CD14-positive monocyte (primary cell): ENCODE data around the gene COL9A3. TPM values are rescaled to one million over a fixed set of nuclear protein-coding genes. Genes with fewer than 3 reads are reported as not detected.

ENCODE experiments used
- DNase-seq, 3 donors: peaks; one replicate each; pipeline ENCODE4 v3.0.0-alpha.2; 2011 to 2022
- H2AFZ ChIP-seq: 2 replicates; pipeline ENCODE4 v1.6.0; 2012; ENCODE audit warnings: mild to moderate bottlenecking, low read depth, low read length, inconsistent platforms; ENCODE audit not compliant: insufficient read depth, poor library complexity, severe bottlenecking
- H3K27ac ChIP-seq, 2 donors: 1 replicate in 1 of 2; 2 replicates in 1 of 2; pipeline ENCODE4 v1.5.1; 2012 to 2013; ENCODE audit warnings: low read length in 2 of 2, control low read depth in 1 of 2, inconsistent platforms in 1 of 2, low read depth in 1 of 2, mild to moderate bottlenecking in 1 of 2
- H3K27me3 ChIP-seq, 2 donors: one replicate each; pipeline versions ENCODE4 v1.6.0 to v1.6.1; 2011 to 2013; ENCODE audit warnings: low read length in 2 of 2; ENCODE audit not compliant: control insufficient read depth in 2 of 2, insufficient read depth in 2 of 2
- H3K36me3 ChIP-seq, 2 donors: replicated peaks in 1 of 2; 1 replicate in 1 of 2; 2 replicates in 1 of 2; pipeline versions ENCODE4 v1.5.1 to v1.6.1; 2012 to 2013; ENCODE audit warnings: low read length in 2 of 2, control low read depth in 1 of 2, inconsistent platforms in 1 of 2, mild to moderate bottlenecking in 1 of 2; ENCODE audit not compliant: insufficient read depth in 2 of 2, control insufficient read depth in 1 of 2
- H3K4me1 ChIP-seq, 2 donors: 1 replicate in 1 of 2; 2 replicates in 1 of 2; pipeline versions ENCODE4 v1.5.1 to v1.6.1; 2012 to 2013; ENCODE audit warnings: low read length in 2 of 2, control low read depth in 1 of 2, inconsistent platforms in 1 of 2, mild to moderate bottlenecking in 1 of 2, moderate library complexity in 1 of 2; ENCODE audit not compliant: insufficient read depth in 2 of 2, control insufficient read depth in 1 of 2
- H3K4me2 ChIP-seq: replicated peaks from 2 replicates; pipeline ENCODE3; 2012; ENCODE audit warnings: low read length, moderate library complexity, mild to moderate bottlenecking; ENCODE audit not compliant: poor library complexity, severe bottlenecking; ENCODE audit errors: extremely low read depth
- H3K4me3 ChIP-seq, 3 experiments: fragments of 200-600 bp in 1 of 3; sonication (generic) in 1 of 3; replicated peaks in 1 of 3; 1 replicate in 2 of 3; 2 replicates in 1 of 3; pipeline ENCODE4 v1.5.1; 2011 to 2013; ENCODE audit warnings: low read length in 3 of 3, mild to moderate bottlenecking in 3 of 3, control low read depth in 2 of 3, low read depth in 2 of 3, inconsistent platforms in 1 of 3, moderate library complexity in 1 of 3
- H3K79me2 ChIP-seq: 2 replicates; pipeline ENCODE4 v1.6.0; 2012; ENCODE audit warnings: mild to moderate bottlenecking, control low read depth, inconsistent platforms, low read length, moderate library complexity; ENCODE audit not compliant: insufficient read depth
- H3K9ac ChIP-seq: 2 replicates; pipeline ENCODE4 v1.6.0; 2017; ENCODE audit warnings: low read length, mild to moderate bottlenecking; ENCODE audit not compliant: insufficient read depth, poor library complexity, severe bottlenecking
- H3K9me3 ChIP-seq, 2 donors: replicated peaks in 1 of 2; 1 replicate in 1 of 2; 2 replicates in 1 of 2; pipeline versions ENCODE4 v1.5.1 to v1.6.1; 2012 to 2013; ENCODE audit warnings: low read length in 2 of 2, control low read depth in 1 of 2; ENCODE audit not compliant: control insufficient read depth in 1 of 2, insufficient read depth in 1 of 2
- H4K20me1 ChIP-seq: 2 replicates; pipeline ENCODE4 v1.6.0; 2012; ENCODE audit warnings: mild to moderate bottlenecking, low read length, control low read depth, moderate library complexity; ENCODE audit not compliant: insufficient read depth
- H3K27ac Mint-ChIP-seq, 7 donors: one replicate each; pipeline ENCODE4 v1.8.0; 2020; ENCODE audit warnings: mild to moderate bottlenecking in 7 of 7, mixed read lengths in 7 of 7, moderate library complexity in 6 of 7, inconsistent platforms in 2 of 7
- H3K27me3 Mint-ChIP-seq, 3 donors: one replicate each; pipeline ENCODE4 v1.8.0; 2021 to 2022; ENCODE audit warnings: low read depth in 3 of 3, mild to moderate bottlenecking in 3 of 3, mixed read lengths in 3 of 3, moderate library complexity in 3 of 3, inconsistent platforms in 1 of 3
- H3K36me3 Mint-ChIP-seq, 2 donors: one replicate each; pipeline ENCODE4 v1.8.0; 2020; ENCODE audit warnings: mixed read lengths in 2 of 2, inconsistent platforms in 1 of 2, mild to moderate bottlenecking in 1 of 2
- H3K4me1 Mint-ChIP-seq: one replicate; pipeline ENCODE4 v1.8.0; 2020; ENCODE audit warnings: mild to moderate bottlenecking, mixed read lengths
- H3K4me3 Mint-ChIP-seq, 2 donors: one replicate each; pipeline ENCODE4 v1.8.0; 2020; ENCODE audit warnings: mild to moderate bottlenecking in 2 of 2, mixed read lengths in 2 of 2, moderate library complexity in 1 of 2
- H3K9me3 Mint-ChIP-seq, 7 donors: one replicate each; pipeline ENCODE4 v1.8.0; 2020 to 2022; ENCODE audit warnings: mixed read lengths in 7 of 7, mild to moderate bottlenecking in 6 of 7, moderate library complexity in 6 of 7, inconsistent platforms in 2 of 7
- WGBS: methylation state at CpG from one replicate; pipeline ENCODE4 v1.1.5; 2013; ENCODE audit warnings: missing lambda C conversion rate; ENCODE audit not compliant: insufficient coverage; 5-methylcytosine and 5-hydroxymethylcytosine counted together
- intact Hi-C, 2 donors: fragments of 100-400 bp; cut with micrococcal nuclease; formaldehyde crosslinking; loops; one replicate each; pipeline versions ENCODE4 v1.15.0 to v1.15.1; 2023
- polyA plus RNA-seq, 3 donors: library from polyadenylated mRNA; depleted of rRNA in 1 of 3; unstranded in 2 of 3; stranded (reverse) in 1 of 3; fragments of 300-500 nt in 2 of 3; fragments of >200 nt in 1 of 3; fragmentation: Illumina TruSeq in 2 of 3; gene quantifications; 1 replicate in 2 of 3; 2 replicates in 1 of 3; pipeline ENCODE4 v1.2.3, GENCODE V29; 2012 to 2021
- TF ChIP-seq, protein P1 (sequence below): fragments of 200-600 bp; IDR thresholded peaks from one replicate; pipeline ENCODE4 v1.8.0; 2022; ENCODE audit warnings: antibody characterized with exemption, mild to moderate bottlenecking

The COL9A3 gene
- polyA plus RNA-seq, 3 donors = 1.8 to 4.4 (median 2.6) TPM

- H3K79me2 ChIP-seq = no peaks in the 10 kb centered on the region
- Mint-ChIP-seq H3K27ac (peak overlapping the region in 2 of 7 donors; percentile 15 to 45), H3K27me3 (peaks cover 0 to 3% (median 0%) of the 10 kb centered on the region in 3 donors), H3K4me1 (peaks cover 5% of the 10 kb centered on the region), H3K9me3 (peaks cover 0 to 2% (median 0%) of the 10 kb centered on the region in 7 donors), H3K4me3 (no peak overlapping the region), H3K36me3 (peaks cover 61 to 75% of the 10 kb centered on the region in 2 donors)
- peaks cover 65 to 74% of the 10 kb centered on the region in 2 donors for H3K36me3 ChIP-seq
- H3K4me1 ChIP-seq = peaks cover 0 to 5% of the 10 kb centered on the region in 2 donors
- peaks cover 28% of the 10 kb centered on the region for H4K20me1 ChIP-seq
- no peak overlapping the region for H3K9ac ChIP-seq
- H3K9me3 ChIP-seq = no peaks in the 10 kb centered on the region
- TF ChIP-seq, protein P1, sequence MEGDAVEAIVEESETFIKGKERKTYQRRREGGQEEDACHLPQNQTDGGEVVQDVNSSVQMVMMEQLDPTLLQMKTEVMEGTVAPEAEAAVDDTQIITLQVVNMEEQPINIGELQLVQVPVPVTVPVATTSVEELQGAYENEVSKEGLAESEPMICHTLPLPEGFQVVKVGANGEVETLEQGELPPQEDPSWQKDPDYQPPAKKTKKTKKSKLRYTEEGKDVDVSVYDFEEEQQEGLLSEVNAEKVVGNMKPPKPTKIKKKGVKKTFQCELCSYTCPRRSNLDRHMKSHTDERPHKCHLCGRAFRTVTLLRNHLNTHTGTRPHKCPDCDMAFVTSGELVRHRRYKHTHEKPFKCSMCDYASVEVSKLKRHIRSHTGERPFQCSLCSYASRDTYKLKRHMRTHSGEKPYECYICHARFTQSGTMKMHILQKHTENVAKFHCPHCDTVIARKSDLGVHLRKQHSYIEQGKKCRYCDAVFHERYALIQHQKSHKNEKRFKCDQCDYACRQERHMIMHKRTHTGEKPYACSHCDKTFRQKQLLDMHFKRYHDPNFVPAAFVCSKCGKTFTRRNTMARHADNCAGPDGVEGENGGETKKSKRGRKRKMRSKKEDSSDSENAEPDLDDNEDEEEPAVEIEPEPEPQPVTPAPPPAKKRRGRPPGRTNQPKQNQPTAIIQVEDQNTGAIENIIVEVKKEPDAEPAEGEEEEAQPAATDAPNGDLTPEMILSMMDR = no peak
- no peaks in the 10 kb centered on the region for H3K27me3 ChIP-seq
- WGBS = 89% methylated on average over 22 of the region's 23 CpGs
- intact Hi-C loops = no loop called here
- DNase-seq = no peak
- H3K27ac ChIP-seq = no peak overlapping the region
- H2AFZ ChIP-seq = no peak overlapping the region
- no peak overlapping the region for H3K4me3 ChIP-seq
- no peak overlapping the region for H3K4me2 ChIP-seq
Observed at GRCh38 chr20:62885896-62886708, 69.3 kb downstream of the COL9A3 start.

- Histone ChIP-seq H3K4me2 (no peak overlapping the region), H3K79me2 (no peaks in the 10 kb centered on the region), H3K36me3 (peaks cover 65 to 74% of the 10 kb centered on the region in 2 donors), H3K4me3 (no peak overlapping the region), H3K27me3 (no peaks in the 10 kb centered on the region), H3K9ac (no peak overlapping the region), H3K27ac (no peak overlapping the region), H4K20me1 (peaks cover 28% of the 10 kb centered on the region), H3K9me3 (no peaks in the 10 kb centered on the region), H2AFZ (no peak overlapping the region), H3K4me1 (peaks cover 0 to 5% of the 10 kb centered on the region in 2 donors)
- peaks cover 0 to 3% (median 0%) of the 10 kb centered on the region in 3 donors for H3K27me3 Mint-ChIP-seq
- H3K9me3 Mint-ChIP-seq = peaks cover 0 to 2% (median 0%) of the 10 kb centered on the region in 7 donors
- peaks cover 61 to 75% of the 10 kb centered on the region in 2 donors for H3K36me3 Mint-ChIP-seq
- peaks cover 5% of the 10 kb centered on the region for H3K4me1 Mint-ChIP-seq
- H3K4me3 Mint-ChIP-seq = no peak overlapping the region
- peak overlapping the region in 1 of 7 donors; percentile 45 for H3K27ac Mint-ChIP-seq
- 94% methylated on average over 5 of the region's 7 CpGs for WGBS
- intact Hi-C loops = no loop called here
- TF ChIP-seq, protein P1 = no peak
- DNase-seq = no peak
Observed at GRCh38 chr20:62886709-62887058, 69.8 kb downstream of the COL9A3 start.
